DND-41 (cell line): ENCODE measurements around the gene ARHGAP28.

Source experiments
- CTCF ChIP-seq: IDR thresholded peaks from 2 replicates; pipeline ENCODE4 v1.5.1; 2012; ENCODE audit warnings: borderline replicate concordance, low read length, moderate library complexity, mild to moderate bottlenecking; ENCODE audit not compliant: poor library complexity, severe bottlenecking; ENCODE audit errors: extremely low read depth
- EZH2 ChIP-seq: IDR thresholded peaks from 3 replicates; pipeline ENCODE4 v1.6.1; 2012; ENCODE audit warnings: borderline replicate concordance, low read depth, mild to moderate bottlenecking, moderate library complexity, low read length, inconsistent platforms; ENCODE audit not compliant: severe bottlenecking

- no peak for TF ChIP-seq CTCF
- no peak for TF ChIP-seq EZH2
Measured at GRCh38 chr18:6732952-6733351, 3.4 kb downstream of the ARHGAP28 start.
